NCI-H510A (cell line): ENCODE measurements around the gene MRPL42.
"Not testable (repeated sequence)": the region's sequence is repeated elsewhere in the genome, so short reads cannot be mapped to it uniquely, and the experiment has no call there.

Experiments used
- DNase-seq: peaks from one replicate; lab custom pipeline; 2025; lab: John Stamatoyannopoulos, UW

MRPL42 gene

DNA sequence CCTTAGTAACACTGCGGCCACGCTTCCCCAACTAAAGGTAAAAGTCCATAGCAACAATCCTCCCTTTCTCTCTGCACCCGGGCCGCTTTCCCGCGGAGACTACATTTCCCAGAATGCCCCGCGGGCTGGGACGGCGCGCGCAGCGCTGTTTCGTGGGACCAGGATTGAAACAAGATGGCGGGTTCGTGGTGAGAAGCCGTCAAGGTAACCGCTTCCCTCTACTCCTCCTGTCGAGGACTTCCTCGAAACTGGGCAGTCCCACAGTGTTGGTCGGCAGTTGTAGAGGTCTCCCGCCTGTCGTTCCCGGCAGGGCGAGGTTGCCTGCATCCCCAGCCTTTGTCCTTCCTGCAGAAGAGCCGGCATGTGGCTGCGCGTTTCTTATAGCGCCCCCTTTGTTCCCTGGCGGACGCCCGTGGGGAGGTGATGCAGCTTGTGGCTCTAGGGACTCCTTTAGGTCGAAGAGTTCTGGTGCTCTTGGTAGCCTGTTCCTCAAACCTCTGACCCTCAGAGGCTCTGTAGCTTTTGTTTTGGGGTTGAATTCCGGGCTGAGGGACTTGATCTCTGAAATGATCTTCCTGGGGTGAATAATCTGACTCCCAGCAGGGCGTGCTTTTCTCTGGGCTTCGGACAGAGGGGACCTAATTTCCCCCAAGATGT lies at the start of gene MRPL42:
Gene MRPL42, plus strand, starts transcription at position 164 of the 657 bp plus-strand sequence. CDS start 1,772 bp downstream, outside the sequence.
- peak; percentile 83 for DNase-seq

DNA sequence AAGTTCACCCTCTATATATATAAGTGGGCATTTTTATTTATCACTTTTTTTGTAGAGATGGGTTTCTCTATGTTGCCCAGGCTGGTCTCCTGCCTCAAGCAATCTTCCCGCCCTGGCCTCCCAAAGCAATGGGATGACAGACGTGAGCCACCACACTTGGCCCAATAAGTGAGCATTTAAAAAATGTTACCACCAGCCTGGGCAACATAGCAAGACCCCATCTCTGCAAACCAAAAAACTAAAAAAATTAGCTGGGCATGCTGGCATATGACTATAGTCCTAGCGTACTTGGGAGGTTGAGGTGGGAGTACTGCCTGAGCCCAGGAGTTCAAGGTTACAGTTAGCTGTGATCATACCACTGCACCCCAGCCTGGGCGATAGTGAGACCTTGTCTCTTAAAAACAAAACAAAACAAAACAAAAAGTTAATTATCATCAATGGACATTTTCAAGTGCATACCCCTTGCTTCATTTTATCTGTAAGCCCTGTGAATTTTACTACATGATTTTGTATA lies 49.3 kb upstream of the MRPL42 start:
- no peak for DNase-seq

- DNase-seq: no peak
Measured at GRCh38 chr12:93419388-93420034, 47.8 kb upstream of the MRPL42 start.

GRCh38 chr12:93422050-93422449 lies 45.3 kb upstream of the MRPL42 start:
- no peak for DNase-seq

- DNase-seq: no peak
Measured at GRCh38 chr12:93425736-93426411, 41.4 kb upstream of the MRPL42 start.

DNA sequence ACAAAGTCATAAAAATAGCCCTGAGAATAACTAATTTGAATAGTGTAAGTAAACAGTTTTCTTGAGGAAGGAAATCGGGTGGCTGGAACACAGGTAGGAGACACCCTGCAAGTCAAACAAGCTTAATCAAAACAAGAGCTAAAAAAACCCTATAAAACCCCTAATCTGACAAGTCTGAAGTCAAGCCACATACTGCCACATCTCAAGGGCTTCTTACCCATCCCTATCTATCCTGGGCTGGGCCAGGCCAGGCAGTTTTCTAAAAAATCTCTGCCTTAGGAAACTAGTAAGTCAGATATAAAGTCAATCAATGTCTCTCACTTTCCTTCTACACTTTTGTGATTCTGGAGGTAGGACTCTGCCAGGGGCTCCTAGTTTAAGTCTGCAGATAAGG lies 40.9 kb upstream of the MRPL42 start:
- no peak for DNase-seq

DNA sequence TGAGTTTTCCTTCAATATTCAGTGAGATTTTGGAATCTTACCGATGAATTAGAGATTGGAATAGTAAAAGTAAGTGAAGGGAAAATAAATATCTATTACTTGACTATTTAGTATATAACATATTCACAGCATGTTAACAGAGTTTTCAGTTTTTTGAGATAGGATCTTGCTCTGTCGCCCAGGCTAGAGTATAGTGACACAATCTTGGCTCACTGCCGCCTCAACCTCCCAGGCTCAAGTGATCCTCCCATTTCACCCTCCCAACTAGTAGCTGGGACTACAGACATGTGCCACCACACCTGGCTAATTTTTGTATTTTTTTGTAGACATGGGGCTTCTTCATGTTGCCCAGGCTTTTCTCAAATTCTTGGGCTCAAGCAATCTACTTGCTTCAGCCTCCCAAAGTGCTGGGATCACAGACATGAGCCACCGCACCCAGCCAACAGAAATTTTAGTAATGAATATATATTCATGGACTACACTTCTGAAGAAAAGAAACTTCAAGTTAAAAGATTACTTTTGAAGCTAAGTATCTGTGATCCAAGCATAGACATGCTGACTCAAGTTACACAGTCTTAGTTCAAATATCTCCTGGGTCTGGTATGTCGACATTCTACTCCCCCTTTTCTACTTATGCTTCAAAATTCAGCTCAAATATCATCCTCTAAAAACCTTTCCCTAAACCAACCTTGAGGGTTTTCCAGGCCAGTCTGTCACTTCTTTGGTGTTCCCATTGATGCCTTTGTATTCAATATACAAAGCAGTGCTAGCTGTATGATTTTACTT lies 39.3 kb upstream of the MRPL42 start:
- DNase-seq: no peak

GRCh38 chr12:93429448-93429847 lies 37.9 kb upstream of the MRPL42 start:
- DNase-seq: no peak

GRCh38 chr12:93429852-93430251 lies 37.5 kb upstream of the MRPL42 start:
- no peak for DNase-seq

GRCh38 chr12:93430280-93430679 lies 37.0 kb upstream of the MRPL42 start:
- DNase-seq: no peak

- DNase-seq: not testable (repeated sequence)
Measured at GRCh38 chr12:93432031-93432430, 35.3 kb upstream of the MRPL42 start.

DNA sequence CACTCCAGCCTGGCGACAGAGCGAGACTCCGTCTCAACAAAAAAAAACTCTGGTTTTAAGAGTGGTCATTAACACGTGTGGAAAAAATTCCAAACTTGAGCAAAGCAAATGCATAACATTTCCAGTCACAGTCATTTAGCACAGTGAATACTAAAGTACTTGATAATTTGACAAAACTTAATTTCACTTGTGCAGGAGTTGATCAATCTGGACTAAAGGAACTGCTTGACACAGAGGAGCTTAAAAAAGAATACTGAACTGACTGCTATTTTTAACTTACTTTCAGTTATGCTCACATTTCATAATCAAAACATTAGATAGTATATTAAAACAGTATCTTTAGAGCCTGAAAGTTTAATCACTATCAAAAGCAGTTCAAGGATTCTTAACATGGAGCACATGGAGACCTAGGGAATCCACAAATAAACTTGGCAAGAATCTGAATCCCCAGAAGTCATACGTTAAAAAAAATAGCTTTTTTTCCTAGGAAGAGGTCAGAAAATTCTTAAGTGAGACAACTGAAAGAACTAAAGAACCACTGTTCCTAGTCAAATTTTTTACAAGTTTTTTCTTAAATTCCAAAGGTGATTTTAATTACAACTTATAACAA lies 33.0 kb upstream of the MRPL42 start:
- no peak for DNase-seq

GRCh38 chr12:93438266-93439050 lies 28.9 kb upstream of the MRPL42 start:
- no peak for DNase-seq

- DNase-seq: no peak
Measured at GRCh38 chr12:93440043-93440835, 27.1 kb upstream of the MRPL42 start.

- no peak for DNase-seq
Measured at GRCh38 chr12:93441081-93441616, 26.2 kb upstream of the MRPL42 start.

- peak; percentile 91 for DNase-seq
Measured at GRCh38 chr12:93441617-93442410, 25.5 kb upstream of the MRPL42 start, which contains the start of gene UBE2N. Gene UBE2N (minus strand): TSS chr12:93441947. CDS start chr12:93441884, 63 bp downstream.

DNA sequence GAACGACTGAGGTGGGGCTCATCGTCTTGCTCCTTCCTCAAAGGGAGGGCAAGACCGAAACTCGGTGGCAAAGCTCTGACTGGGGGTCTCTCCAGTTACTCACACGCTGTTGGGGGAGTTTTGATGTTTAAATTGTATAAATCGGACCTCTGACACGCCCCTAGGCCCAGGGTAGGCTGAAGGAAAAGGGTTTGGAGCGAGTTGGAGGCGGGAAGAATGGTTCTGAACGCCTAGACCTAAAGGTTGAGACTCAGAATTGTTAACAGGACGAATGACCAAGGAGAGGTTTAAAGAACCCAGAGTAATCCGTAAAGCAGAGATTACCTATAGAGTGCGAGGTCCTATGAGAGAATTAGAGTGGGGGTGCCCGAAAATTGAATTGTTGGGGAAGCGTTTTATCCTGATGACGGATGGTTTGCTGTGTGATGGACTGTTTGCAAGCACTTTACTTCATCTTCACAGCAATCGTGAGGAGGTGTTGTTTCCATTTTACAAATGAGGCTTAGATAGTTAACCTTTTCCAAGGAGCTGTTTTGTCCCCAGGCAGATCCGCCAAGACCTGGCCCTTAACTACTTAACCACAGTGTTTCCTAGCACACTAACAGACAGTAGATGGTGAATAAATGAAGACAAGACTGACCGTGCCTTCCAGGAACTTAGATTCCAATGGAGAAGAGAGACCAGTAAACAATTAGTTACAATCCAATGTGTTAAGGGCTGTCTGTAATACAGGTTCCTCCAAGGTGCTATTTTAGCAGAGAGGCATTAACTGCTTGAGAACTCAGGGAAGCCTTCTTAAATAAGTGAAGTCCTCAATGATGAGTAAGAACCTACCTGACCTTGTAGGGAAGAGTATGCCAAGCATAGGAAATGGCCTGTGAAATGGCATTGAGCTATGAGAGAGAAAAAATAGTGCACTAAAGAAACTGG lies 24.6 kb upstream of the MRPL42 start:
- DNase-seq: no peak

DNA sequence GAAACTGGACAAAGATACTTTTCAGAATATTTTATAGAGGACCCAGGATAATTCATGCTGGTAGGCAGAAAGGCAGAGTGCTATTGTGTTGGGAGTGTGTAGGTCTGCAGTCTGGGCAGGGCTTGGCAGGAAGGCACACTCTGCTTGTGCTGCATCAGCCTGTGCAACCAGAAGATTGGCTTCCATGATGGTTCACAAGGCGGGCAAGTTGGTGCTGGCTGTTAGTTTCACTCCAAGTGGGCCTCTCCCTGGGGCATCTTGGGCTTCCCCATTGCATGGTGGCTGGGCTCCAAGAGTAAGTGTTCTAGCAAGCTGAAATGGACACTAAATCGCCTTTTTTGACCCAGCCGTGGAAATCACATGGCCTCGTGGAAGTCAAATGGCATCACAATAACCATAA lies 23.7 kb upstream of the MRPL42 start:
- no peak for DNase-seq
